DND-41 (cell line): ENCODE results near the gene S1PR2.

ENCODE experiments used
- ATAC-seq: fragments of 200-7000 bp; cut with Tn5 transposase; 3 replicates; pipeline ENCODE4 v1.9.1; 2021; ENCODE audit warnings: low read depth; ENCODE audit not compliant: insufficient read depth
- DNase-seq: peaks from one replicate; pipeline ENCODE4 v3.0.0-alpha.2; 2020
- H2AFZ ChIP-seq: 2 replicates; pipeline ENCODE4 v1.6.0; 2012; ENCODE audit warnings: low read depth, low read length
- H3K27ac ChIP-seq: 2 replicates; pipeline ENCODE4 v1.5.1; 2012; ENCODE audit warnings: low read length, inconsistent platforms
- H3K27me3 ChIP-seq: fragments of 200-600 bp; sonication (generic); 2 replicates; pipeline ENCODE4 v1.6.0; 2012; ENCODE audit warnings: low read length, mild to moderate bottlenecking, inconsistent platforms; ENCODE audit not compliant: insufficient read depth, poor library complexity
- H3K36me3 ChIP-seq: 2 replicates; pipeline ENCODE4 v1.5.1; 2012; ENCODE audit warnings: low read length, inconsistent platforms; ENCODE audit not compliant: insufficient read depth
- H3K4me1 ChIP-seq: 2 replicates; pipeline ENCODE4 v1.5.1; 2012; ENCODE audit warnings: mild to moderate bottlenecking, low read length; ENCODE audit not compliant: insufficient read depth
- H3K4me2 ChIP-seq: 2 replicates; pipeline ENCODE4 v1.6.0; 2012; ENCODE audit warnings: mild to moderate bottlenecking, moderate library complexity, low read length, inconsistent platforms; ENCODE audit not compliant: insufficient read depth
- H3K4me3 ChIP-seq, 2 experiments: fragments of 200-600 bp in 1 of 2; shearing (Covaris generic) in 1 of 2; 2 replicates each; pipeline ENCODE4 v1.5.1; 2012 to 2016; ENCODE audit warnings: inconsistent platforms in 2 of 2, low read length in 2 of 2, mild to moderate bottlenecking in 2 of 2, low read depth in 1 of 2, moderate library complexity in 1 of 2
- H3K79me2 ChIP-seq: 2 replicates; pipeline ENCODE4 v1.6.0; 2012; ENCODE audit warnings: low read length, inconsistent platforms; ENCODE audit not compliant: insufficient read depth
- H3K9ac ChIP-seq: 2 replicates; pipeline ENCODE4 v1.6.0; 2012; ENCODE audit warnings: low read depth, mild to moderate bottlenecking, inconsistent platforms, low read length, moderate library complexity
- H3K9me3 ChIP-seq: 2 replicates; pipeline ENCODE4 v1.5.1; 2012; ENCODE audit warnings: low read length, moderate library complexity, mild to moderate bottlenecking, inconsistent platforms; ENCODE audit not compliant: insufficient read depth, severe bottlenecking
- H4K20me1 ChIP-seq: 2 replicates; pipeline ENCODE4 v1.6.0; 2012; ENCODE audit warnings: low read length; ENCODE audit not compliant: insufficient read depth
- CTCF ChIP-seq: IDR thresholded peaks from 2 replicates; pipeline ENCODE4 v1.5.1; 2012; ENCODE audit warnings: borderline replicate concordance, low read length, moderate library complexity, mild to moderate bottlenecking; ENCODE audit not compliant: poor library complexity, severe bottlenecking; ENCODE audit errors: extremely low read depth
- EZH2 ChIP-seq: IDR thresholded peaks from 3 replicates; pipeline ENCODE4 v1.6.1; 2012; ENCODE audit warnings: borderline replicate concordance, low read depth, mild to moderate bottlenecking, moderate library complexity, low read length, inconsistent platforms; ENCODE audit not compliant: severe bottlenecking

S1PR2 gene

GRCh38 chr19:10256551-10256950 is 25.4 kb upstream of the S1PR2 start:
- H3K9ac ChIP-seq, result no peak overlapping the region
- ATAC-seq (no peak), DNase-seq (no peak)
- H3K4me3 ChIP-seq, result no peak overlapping the region
- peaks cover 17% of the 10 kb centered on the region; the same call in 1 of the 2 replicates for H4K20me1 ChIP-seq
- no peak overlapping the region for H2AFZ ChIP-seq
- H3K9me3 ChIP-seq, result no peaks in the 10 kb centered on the region
- peaks cover 53% of the 10 kb centered on the region for H3K36me3 ChIP-seq
- no peaks in the 10 kb centered on the region for H3K27me3 ChIP-seq
- H3K4me1 ChIP-seq, result peaks cover 20% of the 10 kb centered on the region
- H3K4me2 ChIP-seq, result no peak overlapping the region
- H3K79me2 ChIP-seq, result peaks cover 24% of the 10 kb centered on the region
- no peak for TF ChIP-seq CTCF
- no peak for TF ChIP-seq EZH2
- H3K27ac ChIP-seq, result no peak overlapping the region

GRCh38 chr19:10255358-10255757 is 24.2 kb upstream of the S1PR2 start:
- Histone ChIP-seq H3K9ac (no peak overlapping the region), H3K27ac (no peak overlapping the region), H3K4me2 (no peak overlapping the region), H3K27me3 (no peaks in the 10 kb centered on the region), H2AFZ (no peak overlapping the region), H3K36me3 (peaks cover 53% of the 10 kb centered on the region), H4K20me1 (peaks cover 17% of the 10 kb centered on the region; the same call in 1 of the 2 replicates), H3K4me1 (peaks cover 31% of the 10 kb centered on the region), H3K9me3 (no peaks in the 10 kb centered on the region), H3K79me2 (peaks cover 24% of the 10 kb centered on the region), H3K4me3 (no peak overlapping the region)
- DNase-seq (no peak), ATAC-seq (no peak)
- TF ChIP-seq EZH2, result no peak

GRCh38 chr19:10254244-10254643 is 23.1 kb upstream of the S1PR2 start:
- H4K20me1 ChIP-seq, result peaks cover 17% of the 10 kb centered on the region; the same call in 1 of the 2 replicates
- H3K4me2 ChIP-seq, result no peak overlapping the region
- H3K4me1 ChIP-seq, result peaks cover 31% of the 10 kb centered on the region
- H3K4me3 ChIP-seq, result no peak overlapping the region; a peak in 1 of 4 replicates
- DNase-seq (no peak), ATAC-seq (no peak)
- H3K27ac ChIP-seq, result no peak overlapping the region
- no peak overlapping the region for H3K9ac ChIP-seq
- TF ChIP-seq CTCF (no peak), EZH2 (no peak)
- H3K36me3 ChIP-seq, result peaks cover 52% of the 10 kb centered on the region
- no peaks in the 10 kb centered on the region for H3K27me3 ChIP-seq
- no peak overlapping the region for H2AFZ ChIP-seq
- peaks cover 24% of the 10 kb centered on the region for H3K79me2 ChIP-seq
- H3K9me3 ChIP-seq, result no peaks in the 10 kb centered on the region

- Histone ChIP-seq H2AFZ (peak overlapping the region; percentile 79), H3K4me3 (peak overlapping the region; percentile 27 to 64; a peak in 3 of 4 replicates), H4K20me1 (peaks cover 9% of the 10 kb centered on the region; the same call in 1 of the 2 replicates), H3K79me2 (peaks cover 24% of the 10 kb centered on the region), H3K4me2 (peak overlapping the region; percentile 97), H3K36me3 (peaks cover 39% of the 10 kb centered on the region), H3K4me1 (peaks cover 31% of the 10 kb centered on the region), H3K27me3 (no peaks in the 10 kb centered on the region), H3K9me3 (no peaks in the 10 kb centered on the region), H3K9ac (peak overlapping the region; percentile 73), H3K27ac (peak overlapping the region; percentile 81)
- TF ChIP-seq EZH2 (no peak), CTCF (no peak)
- DNase-seq, result no peak
- ATAC-seq, result no peak
These were observed 21.6 kb upstream of the S1PR2 start for GRCh38 chr19:10252707-10253106.
